GM19452 (cell line): ENCODE measurements around the gene TXNIP.

Source experiments
- ATAC-seq: cut with Tn5 transposase; IDR thresholded peaks from one replicate; pipeline ENCODE4 v1.9.1; 2021; ENCODE audit not compliant: unreplicated experiment

Gene TXNIP

DNA sequence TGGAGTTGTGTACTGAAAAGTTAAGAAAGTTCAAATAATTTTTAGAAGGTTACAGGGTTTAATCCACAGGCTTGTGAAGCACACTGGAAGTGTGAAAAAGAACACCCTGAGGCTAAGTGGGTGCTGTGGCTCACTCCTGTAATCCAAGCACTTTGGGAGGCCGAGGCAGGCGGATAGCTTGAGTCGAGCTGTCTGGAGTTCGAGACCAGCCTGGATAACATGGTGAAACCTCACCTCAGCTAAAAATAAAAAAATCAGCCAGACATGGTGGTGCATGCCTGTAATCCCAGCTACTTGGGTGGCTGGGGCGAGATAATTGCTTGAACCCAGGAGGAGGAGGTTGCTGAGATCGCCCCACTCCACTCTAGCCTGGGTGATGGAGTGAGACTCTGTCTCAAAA, 9.8 kb downstream of the TXNIP start:
- no peak for ATAC-seq

DNA sequence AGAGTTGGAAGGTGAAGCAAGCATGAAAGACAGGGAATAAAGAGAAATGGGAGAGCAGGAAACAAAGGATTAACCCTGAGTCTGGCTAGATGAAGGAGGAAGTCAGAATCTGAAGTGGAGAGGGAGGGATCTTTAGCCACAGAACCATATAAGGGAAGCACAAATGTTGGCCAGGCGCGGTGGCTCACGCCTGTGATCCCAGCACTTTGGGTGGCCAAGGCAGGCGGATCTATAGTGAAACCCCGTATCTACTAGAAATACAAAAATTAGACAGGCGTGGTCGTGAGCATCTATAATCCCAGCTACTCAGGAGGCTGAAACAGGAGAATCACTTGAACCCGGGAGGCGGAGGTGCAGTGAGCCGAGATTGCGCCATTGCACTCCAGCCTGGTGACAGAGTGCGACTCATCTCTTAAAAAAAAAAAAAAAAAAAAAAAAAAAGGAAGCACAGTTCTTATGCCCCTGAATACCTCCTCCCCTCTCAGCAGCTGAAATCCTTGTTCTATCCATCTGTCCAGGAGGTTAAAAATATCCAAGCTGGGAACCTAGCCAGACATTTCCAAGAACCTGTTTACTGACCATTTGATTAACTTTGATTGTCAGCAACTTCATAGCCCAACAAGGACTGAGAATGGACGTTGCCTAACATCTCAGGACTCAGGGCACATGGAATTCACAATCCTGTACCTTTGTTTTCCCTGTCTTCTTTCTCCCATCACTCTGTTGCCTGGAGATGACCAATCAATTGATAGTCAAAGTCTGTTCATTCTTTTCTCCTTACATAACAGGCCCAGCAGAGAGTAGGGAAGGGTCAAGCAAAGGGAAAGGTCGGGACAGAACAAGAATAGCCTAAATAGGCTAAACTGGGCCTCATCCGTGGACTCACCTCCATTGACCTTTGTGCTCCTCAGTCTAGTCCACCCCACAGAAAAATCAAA, 10.6 kb downstream of the TXNIP start:
- ATAC-seq: no peak

DNA sequence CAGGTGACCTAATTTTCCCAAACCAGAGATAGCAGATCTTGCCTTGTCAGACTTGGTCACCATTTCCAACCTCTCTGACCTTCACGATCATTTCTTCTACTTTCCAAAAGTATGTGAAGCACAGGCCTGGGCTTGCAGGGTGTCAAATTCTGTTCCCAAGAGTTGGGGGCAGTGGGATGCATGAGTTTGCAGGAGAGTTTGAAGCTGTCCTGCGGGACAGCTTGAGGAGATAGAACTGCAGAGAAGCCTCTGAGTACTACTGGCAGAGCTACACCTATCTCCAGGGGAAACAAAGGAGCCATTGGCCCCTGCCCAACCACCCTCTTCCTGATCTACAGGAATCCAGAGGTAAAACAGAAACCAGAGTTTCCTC, 11.3 kb downstream of the TXNIP start:
- ATAC-seq: no peak

DNA sequence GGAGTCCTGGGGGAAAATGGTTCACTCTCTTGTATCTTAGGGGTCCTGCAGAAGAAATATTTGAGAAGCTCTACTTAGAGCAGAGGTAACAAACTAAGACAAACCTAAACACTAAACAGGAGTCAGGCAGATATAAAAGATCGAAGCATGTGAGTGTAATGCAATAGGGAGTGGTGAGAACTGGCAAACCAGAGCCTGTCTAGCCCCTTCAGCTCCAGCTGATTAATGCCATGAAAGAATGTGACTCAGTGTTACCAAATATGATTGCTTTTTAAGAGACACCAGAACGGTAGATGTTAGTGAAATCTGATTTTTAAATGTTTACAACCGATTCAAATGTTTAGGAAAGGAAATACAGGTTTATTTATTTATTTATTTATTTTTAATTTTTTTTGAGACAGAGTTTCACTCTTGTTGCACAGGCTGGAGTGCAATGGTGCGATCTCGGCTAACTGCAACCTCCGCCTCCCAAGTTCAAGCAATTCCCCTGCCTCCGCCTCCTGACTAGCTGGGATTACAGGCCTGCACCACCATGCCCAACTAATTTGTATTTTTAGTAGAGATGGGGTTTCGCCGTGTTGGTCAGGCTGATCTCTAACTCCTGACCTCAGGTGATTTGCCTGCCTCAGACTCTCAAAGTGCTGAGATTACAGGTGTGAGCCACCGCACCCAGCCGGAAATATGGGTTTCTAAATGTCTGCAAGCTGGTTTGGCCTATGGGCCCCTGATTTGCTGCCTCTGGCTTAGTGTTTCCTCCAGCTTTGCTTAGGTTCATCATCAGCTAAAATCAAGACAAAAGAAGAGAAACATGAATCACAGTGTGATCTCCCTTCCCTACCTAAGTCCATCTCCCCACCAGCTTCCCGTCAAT, 12.2 kb downstream of the TXNIP start:
- no peak for ATAC-seq

DNA sequence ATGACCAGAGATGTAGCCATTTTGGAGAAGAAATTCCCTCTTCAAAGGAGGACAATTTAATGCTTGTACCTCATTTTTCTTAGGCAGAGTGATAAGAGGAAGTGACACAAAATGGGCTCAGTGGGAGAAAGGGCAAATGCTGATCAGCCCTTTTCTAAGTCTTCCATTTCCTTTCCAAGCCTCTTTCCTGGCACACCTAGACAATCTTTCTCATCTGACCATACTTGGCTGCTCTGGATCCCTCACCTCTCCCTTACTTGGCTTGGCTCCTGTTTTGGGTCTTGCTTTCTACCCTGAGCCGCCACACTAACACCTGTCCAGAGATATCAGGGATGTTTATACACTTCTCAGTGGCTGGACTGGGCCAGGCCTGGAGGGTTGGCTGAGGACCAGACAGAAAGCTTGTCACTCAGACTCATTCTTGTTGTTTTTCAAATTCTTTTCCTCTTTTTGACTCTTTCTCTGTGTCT, 13.1 kb downstream of the TXNIP start:
- no peak for ATAC-seq

DNA sequence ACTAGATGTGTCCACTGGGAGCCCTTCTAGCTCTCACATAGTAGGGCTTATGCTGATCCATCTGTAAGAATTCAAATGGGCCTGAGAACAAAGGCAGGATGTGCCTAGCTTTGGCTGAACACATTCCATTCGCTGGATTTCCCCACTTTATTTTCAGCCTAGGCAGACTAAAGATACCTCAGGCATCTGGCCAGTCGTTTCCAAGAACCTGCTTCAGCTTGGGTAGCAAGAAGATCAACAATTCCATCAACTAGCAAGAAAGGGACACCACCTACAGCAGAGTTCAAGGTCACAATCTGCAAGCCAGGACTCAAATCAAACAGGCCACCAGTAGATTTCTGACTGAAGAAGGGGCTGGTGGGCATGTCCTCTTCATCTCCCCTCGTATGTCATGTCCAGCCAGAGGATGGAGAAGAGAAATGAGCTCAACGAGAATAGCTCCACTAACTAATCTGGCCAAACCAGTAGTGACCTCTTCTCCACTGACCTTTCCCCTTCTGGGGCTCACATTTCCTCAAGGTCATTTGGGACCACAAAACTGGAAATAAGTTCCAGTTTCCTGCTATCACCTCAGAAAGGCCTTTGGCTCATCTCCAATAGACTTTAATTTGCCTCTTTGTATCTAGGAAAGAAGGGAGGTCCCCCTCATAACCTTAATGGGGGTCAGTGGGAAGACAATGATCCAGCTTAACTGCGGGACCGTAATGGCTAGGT, 14.2 kb downstream of the TXNIP start:
- no peak for ATAC-seq

DNA sequence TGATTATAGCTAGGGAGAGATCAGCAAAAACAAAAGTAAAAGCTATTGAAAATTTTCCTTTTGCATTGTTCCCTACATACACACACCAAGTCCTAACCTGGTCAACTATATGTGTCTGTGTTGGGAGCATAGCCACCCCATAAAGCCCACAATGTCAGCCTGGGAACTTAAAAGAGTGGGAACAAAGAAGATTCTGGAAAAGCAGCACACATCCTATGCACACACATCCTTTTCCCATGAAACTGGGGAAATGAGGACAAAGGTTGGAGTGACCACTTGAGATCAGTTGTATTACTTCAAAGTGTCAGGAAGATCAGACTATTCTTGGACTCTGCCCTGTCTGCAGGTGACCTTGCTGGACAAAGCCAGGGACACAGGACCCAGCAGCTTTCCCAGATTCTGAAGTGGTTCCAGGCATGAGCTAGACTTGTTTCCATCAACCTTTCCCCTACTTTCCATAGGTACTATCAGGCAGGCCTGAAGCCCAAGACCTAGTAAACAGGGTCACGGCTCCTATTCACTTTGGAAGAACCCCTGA, 15.9 kb downstream of the TXNIP start:
- no peak for ATAC-seq

DNA sequence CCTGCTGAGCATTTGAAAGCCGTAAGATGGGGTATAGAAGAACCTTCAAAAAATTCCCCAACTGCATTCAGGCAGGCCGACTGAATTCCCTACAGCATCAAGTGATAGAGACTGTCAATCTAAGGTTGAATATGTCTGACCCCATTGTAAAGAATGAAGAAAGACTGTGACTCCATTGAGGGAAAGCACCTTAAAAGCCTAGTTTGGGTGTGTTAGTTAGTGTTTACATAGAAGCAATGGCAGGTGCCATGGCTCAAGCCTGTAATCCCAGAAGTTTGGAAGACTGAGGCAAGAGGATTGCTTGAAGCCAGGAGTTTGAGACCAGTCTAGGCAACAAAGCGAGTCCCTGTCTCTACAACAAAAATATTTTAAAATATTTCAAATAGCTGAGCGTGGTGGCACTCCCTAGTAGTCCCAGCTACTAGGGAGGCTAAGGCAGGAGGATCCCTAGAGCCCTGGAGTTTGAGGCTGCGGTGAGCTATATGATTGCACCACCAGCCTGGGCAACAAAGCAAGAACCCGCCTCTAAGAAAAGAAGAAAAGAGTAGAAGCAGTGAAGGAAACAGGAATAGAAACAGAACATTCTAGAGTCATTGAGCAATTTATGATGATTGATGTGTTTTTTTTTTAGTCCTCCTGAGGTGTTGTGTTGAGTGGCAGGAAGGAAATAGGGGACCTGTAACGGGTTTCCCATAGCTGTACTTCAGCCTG, 16.5 kb downstream of the TXNIP start:
- peak; percentile 23 for ATAC-seq

DNA sequence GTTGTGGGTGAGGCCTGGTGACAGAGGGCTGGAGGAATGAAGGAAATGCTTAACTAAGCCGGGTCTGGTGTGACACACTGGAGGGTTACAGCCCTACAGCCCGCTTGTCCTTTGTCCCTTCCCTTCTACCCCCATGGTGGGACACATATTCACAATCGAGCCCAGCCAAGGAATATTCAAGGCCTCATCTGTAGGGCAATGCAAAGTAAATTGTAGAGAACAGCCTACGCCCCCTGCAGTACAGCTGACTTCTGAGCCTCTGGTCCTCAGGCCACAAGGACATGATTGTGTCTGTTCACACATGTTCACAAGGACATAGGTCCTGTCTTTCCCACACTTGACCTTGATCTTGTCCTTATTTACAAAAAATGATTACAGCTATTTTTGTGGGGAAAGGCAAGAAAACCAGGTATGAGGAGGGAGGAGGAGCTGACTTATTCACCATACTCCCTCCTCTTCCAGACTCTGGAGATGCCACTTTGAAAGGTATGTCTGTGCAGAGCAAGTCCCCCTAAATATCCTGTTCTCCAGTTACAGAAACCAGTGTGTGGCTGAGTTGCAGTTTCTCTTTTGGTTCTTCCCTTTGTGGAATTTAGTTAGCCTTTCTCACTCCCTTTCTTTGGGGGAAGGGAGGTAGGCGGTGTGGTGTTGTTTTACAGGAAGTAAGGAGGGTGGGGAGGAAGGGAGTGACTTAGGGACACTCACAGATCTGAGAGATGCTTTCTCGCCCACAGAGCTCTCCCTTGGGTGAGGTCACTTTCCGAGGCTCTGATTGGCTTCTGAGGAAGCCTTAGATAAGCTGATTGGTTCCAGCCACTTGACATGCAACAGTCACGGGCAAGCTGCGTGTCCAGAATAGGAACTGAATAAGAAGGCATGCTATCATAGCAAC, 17.3 kb downstream of the TXNIP start:
- peak; percentile 86 for ATAC-seq

DNA sequence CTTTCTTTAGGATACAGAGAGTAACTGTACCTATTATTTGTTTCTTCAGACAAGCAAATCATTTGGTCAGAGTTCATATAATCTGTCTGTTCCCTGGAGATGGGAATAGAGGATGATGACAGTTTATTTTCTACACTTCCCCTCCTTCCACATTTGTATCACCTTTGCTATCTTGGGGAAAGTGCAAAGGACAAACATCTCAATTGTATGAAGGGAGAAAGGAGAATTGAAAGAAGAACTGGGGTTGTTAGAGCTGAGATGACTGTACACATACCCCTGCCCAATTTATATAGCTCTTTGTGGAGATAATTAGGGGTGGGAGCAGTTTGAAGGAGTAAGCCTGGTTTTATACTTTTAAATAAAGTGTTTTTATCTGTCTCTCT, 17.9 kb downstream of the TXNIP start:
- ATAC-seq: no peak

DNA sequence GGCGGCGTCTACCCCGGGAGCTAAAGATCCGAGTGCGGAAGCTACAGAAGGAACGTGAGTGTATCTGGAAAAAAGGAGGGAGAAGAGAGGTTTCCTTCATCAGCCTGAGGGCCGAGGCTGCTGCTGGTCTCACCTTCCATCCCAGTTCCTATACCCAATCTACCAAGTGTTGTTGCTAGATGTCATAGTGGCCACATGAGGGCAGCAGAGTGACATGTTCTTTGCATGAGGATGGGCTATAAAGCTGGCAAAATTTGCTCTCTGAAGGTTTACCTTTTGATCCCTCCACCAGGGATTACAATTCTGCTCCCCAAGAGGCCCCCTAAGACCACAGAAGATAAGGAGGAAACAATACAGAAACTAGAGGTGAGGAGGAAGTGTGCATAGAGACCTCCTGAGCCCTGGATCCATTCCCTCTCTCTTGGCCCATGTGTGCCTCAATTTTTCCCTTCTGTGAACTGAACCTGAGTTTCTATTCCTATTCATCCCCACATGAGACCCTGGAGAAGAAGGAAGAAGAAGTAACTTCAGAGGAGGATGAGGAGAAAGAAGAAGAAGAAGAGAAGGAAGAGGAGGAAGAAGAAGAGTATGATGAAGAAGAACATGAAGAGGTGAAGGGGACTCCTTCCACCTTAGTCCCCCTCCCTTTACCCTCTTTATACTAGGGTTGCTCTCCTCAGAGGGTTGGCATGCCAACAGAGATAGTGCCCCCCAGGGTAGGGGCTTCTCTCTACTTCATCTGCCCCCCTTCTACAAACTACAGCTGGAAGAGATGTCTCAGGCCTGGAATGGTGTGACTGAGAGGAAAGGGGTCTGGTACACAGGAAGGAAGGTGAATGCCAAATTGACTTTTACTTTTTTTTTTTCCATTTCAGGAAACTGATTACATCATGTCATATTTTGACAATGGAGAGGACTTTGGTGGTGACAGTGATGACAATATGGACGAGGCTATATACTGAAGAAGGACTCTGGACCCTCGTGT, 18.6 kb downstream of the TXNIP start:
- ATAC-seq: no peak

DNA sequence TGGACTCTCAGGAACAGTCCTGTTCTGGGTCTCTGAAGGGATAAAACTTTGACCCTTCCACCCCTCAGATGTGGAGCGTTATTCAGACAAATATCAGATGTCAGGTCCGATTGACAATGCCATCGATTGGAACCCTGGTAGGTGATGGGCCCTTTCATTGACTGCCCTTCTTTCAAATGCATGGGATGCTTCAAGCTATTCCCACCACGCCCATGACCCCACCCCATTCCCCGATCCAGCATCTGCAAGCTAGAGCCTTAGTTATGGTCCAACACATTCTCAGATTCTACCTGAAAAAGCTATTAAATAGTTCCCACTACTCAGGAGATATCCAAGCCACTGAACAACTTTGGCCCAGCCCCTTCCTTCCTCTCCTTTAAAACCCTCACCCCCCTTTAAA, 19.4 kb downstream of the TXNIP start:
- ATAC-seq: no peak

DNA sequence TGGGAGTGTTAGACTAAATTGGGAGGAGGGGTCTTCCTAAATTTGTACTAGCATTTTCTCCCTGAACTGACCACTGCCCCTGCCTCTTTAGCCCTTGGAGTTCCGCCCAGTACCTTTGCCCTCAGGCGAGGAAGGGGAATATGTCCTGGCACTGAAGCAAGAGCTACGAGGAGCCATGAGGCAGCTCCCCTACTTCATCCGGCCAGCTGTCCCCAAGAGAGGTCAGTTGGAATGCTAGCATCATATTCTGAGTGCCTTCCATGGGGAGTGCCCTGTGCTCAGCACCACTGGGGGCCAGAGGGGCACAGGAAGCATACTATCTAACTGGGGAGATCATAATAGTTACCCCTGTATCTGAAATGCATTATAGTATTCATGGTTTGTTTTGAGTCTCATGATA, 21.2 kb downstream of the TXNIP start:
- ATAC-seq: no peak

DNA sequence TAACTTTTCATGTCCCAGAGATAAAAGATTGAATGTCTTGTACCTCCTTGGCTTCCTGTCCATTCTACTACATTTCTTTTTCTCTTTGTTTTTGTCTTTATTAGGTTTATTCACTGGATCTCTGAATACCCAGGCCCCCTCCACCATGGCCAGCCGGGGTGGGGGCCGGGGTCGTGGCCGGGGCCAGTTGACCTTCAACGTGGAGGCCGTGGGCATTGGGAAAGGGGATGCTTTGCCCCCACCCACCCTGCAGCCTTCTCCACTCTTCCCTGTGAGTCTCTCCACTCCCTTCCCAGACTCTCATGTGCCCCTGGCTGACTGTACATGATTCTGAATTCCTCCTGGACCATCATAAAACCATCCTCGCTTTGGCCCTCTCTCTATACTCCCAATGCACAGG, 21.7 kb downstream of the TXNIP start:
- no peak for ATAC-seq

DNA sequence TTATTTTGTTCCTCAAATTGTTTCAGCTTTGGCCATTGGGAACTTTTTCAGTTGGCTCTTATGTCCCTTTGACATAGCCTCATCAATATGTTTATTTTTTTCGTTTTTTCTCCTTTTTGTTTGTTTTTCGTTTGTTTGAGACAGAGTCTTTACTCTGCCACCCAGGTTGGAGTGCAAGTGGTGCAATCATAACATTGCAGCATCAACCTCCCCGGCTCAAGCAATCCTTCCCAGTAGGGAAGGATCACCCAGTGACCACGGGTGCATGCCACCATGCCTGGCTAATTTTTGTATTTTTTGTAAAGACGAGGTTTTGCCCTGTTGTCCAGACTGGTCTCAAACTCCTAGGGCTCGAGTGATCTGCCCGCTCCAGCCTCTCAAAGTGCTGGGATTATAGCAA, 23.8 kb downstream of the TXNIP start:
- ATAC-seq: no peak

DNA sequence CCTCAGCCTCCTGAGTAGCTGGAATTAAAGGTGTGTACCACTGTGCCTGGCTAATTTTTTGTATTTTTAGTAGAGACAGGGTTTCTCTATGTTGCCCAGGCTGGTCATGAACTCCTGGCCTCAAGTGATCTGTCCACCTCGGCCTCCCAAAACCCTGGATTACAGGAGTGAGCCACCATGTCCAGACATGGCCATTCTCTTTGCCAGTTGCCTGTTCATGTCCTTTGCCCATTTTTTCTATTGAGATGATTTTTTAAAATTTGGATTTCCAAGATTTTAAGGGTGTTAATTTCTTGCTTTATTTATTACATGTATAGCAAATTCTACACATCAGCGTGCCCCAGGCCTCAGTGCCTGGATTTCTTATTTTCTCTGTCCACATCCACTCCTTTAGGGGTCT, 29.1 kb downstream of the TXNIP start:
- ATAC-seq: no peak

DNA sequence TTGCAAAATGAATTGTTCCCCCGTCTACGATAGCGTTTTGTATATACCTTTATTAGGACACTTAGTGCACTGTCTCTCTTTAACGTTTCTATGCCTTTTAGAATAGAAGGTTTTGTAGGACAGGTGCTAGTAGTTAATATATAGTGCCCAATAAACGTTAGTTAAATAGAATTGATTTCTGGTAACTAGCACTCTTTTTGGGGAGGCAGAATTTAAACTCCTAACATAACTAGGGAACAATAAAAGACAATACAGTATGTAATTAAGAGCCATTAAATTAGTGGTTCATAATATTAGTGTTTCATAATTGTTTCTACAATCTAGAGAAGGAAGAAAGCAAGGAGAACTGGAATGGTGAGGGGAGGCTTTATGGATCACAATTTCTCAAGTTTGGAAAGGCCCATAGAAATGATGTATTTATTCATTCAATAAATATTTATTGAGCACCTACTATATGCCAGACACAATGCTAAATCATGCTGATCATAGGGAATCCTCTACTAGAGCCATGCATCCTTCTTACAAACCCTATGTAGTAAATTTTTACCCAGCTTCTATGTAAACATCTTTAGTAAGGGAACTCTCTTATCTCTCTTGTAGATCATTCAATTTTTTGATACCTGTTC, 31.1 kb downstream of the TXNIP start:
- no peak for ATAC-seq
